Neural progenitor cell (in vitro differentiated cells): ENCODE results near the gene LRRC7.
"Not testable (repeated sequence)": the region's sequence is repeated elsewhere in the genome, so short reads cannot be mapped to it uniquely, and the experiment has no call there.

ENCODE experiments used
- EZH2 ChIP-seq: fragments of 200-600 bp; sonication (generic); IDR thresholded peaks from 2 replicates; pipeline ENCODE4 v1.6.1; 2017; ENCODE audit warnings: antibody characterized with exemption, mild to moderate bottlenecking, moderate library complexity
- EZH2phosphoT487 ChIP-seq: fragments of 200-600 bp; sonication (generic); IDR thresholded peaks from 2 replicates; pipeline ENCODE4 v1.6.1; 2017; ENCODE audit warnings: antibody characterized with exemption
- TF ChIP-seq, protein P1 (sequence below): fragments of 200-600 bp; sonication (generic); IDR thresholded peaks from 2 replicates; pipeline ENCODE4 v1.5.1; 2017; ENCODE audit warnings: antibody characterized with exemption, mild to moderate bottlenecking

DNA sequence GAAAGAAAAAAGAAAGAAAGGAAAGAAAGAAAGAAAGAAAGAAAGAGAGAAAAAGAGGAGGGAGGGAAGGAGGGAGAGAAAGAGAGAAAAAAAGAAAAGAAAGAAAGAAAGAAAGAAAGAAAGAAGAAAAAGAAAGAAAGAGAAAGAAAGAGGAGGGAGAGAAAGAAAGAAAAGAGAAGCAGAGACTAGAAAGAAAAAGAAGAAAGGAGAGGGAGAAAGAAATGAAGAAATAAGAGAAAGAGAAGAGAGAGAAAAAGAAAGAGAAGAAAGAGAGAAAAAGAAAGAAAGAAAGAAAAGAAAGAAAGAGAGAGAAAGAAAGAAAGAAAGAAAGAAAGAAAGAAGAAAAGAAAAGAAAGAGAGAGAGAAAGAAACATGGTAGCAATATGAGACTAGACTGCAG lies 150.1 kb downstream of the LRRC7 start:
- TF ChIP-seq, protein P1, sequence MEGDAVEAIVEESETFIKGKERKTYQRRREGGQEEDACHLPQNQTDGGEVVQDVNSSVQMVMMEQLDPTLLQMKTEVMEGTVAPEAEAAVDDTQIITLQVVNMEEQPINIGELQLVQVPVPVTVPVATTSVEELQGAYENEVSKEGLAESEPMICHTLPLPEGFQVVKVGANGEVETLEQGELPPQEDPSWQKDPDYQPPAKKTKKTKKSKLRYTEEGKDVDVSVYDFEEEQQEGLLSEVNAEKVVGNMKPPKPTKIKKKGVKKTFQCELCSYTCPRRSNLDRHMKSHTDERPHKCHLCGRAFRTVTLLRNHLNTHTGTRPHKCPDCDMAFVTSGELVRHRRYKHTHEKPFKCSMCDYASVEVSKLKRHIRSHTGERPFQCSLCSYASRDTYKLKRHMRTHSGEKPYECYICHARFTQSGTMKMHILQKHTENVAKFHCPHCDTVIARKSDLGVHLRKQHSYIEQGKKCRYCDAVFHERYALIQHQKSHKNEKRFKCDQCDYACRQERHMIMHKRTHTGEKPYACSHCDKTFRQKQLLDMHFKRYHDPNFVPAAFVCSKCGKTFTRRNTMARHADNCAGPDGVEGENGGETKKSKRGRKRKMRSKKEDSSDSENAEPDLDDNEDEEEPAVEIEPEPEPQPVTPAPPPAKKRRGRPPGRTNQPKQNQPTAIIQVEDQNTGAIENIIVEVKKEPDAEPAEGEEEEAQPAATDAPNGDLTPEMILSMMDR = not testable (repeated sequence)
- TF ChIP-seq EZH2, EZH2phosphoT487: not testable (repeated sequence)
